Activated CD8-positive, alpha-beta T cell treated with anti-CD3 and anti-CD28 coated beads, Interleukin-2, amount 10 ng/mL, durations not matched to agents 7 days and 5 days (primary cell): ENCODE data around the gene HABP4. TPM values are rescaled to one million over a fixed set of nuclear protein-coding genes. Genes with fewer than 3 reads are reported as not detected.
A peak's percentile ranks its signal among the peaks of the same experiment; 100 is the strongest.

Experiments used
- ATAC-seq: fragments of 150-1000 bp; cut with Tn5 transposase; one replicate; pipeline ENCODE4 v1.10.0; 2021; ENCODE audit warnings: moderate library complexity
- CTCF ChIA-PET: fragments of 350-600 bp; sonication (Branson Sonifier 250); formaldehyde crosslinking; loops from one replicate; lab custom pipeline; 2021; ENCODE audit warnings: antibody characterized with exemption; lab: Charles Lee
- POLR2A ChIA-PET: fragments of 350-600 bp; sonication (Branson Sonifier 250); formaldehyde crosslinking; loops from one replicate; lab custom pipeline; 2021; ENCODE audit warnings: antibody characterized with exemption; lab: Charles Lee
- DNase-seq: peaks from one replicate; pipeline ENCODE4 v3.0.0-alpha.2; 2020
- H3K27ac Mint-ChIP-seq: one replicate; pipeline ENCODE4 v1.8.0; 2021; ENCODE audit warnings: mild to moderate bottlenecking, mixed read lengths
- H3K27me3 Mint-ChIP-seq: one replicate; pipeline ENCODE4 v1.8.0; 2021; ENCODE audit warnings: low read depth, mixed read lengths
- H3K36me3 Mint-ChIP-seq: one replicate; pipeline ENCODE4 v1.8.0; 2021; ENCODE audit warnings: low read depth, mixed read lengths
- H3K4me1 Mint-ChIP-seq: one replicate; pipeline ENCODE4 v1.8.0; 2021; ENCODE audit warnings: low read depth, mixed read lengths
- H3K4me3 Mint-ChIP-seq: one replicate; pipeline ENCODE4 v1.8.0; 2021; ENCODE audit warnings: mild to moderate bottlenecking, mixed read lengths
- H3K9me3 Mint-ChIP-seq: one replicate; pipeline ENCODE4 v1.8.0; 2022; ENCODE audit warnings: mixed read lengths; ENCODE audit not compliant: insufficient read depth
- total RNA-seq, 2 experiments: library from RNA; stranded (reverse); gene quantifications; one replicate each; pipeline ENCODE4 v1.2.3, GENCODE V29; 2021

The HABP4 gene
- 1 to 10 TPM; 4.1 to 5.0 TPM for total RNA-seq

GRCh38 chr9:96449845-96450612 is at the start of gene HABP4:
HABP4 (plus strand) TSS chr9:96450169; CDS start chr9:96450280, 111 bp downstream.
- peak within 1 kb of the TSS; percentile 81 for H3K4me3 Mint-ChIP-seq
- DNase-seq (peak; percentile 96), ATAC-seq (peak; percentile 98)
- H3K4me1 Mint-ChIP-seq, result peaks cover 16% of the 10 kb centered on the region
- no peaks in the 10 kb centered on the region for H3K9me3 Mint-ChIP-seq
- no peaks in the 10 kb centered on the region for H3K36me3 Mint-ChIP-seq
- H3K27ac Mint-ChIP-seq, result peak within 1 kb of the TSS; percentile 74
- H3K27me3 Mint-ChIP-seq, result peaks cover 21% of the 10 kb centered on the region
- ChIA-PET POLR2A (interaction anchor here (1.4 to 2.1 kb wide), 2 partner anchors 31 to 37 kb away, joined by 4 to 9 read pairs; partner anchors contain the start of gene ZNF367), CTCF (interaction anchor here (0.8 to 2.6 kb wide), 6 partner anchors 9 to 122 kb away, joined by 3 to 12 read pairs (median 6); no protein-coding TSS in a partner anchor)

GRCh38 chr9:96408409-96409280 is 41.3 kb upstream of the HABP4 start:
- ChIA-PET POLR2A (interaction anchor here (1.3 kb wide), 1 partner anchor 9 kb away, joined by 3 read pairs; no protein-coding TSS in a partner anchor), CTCF (interaction anchor here (1.3 to 1.6 kb wide), 2 partner anchors 10 to 14 kb away, joined by 3 to 5 read pairs; no protein-coding TSS in a partner anchor)
- Mint-ChIP-seq H3K9me3 (no peaks in the 10 kb centered on the region), H3K4me3 (no peak overlapping the region), H3K27ac (peak overlapping the region; percentile 47), H3K4me1 (peaks cover 27% of the 10 kb centered on the region), H3K27me3 (no peaks in the 10 kb centered on the region), H3K36me3 (peaks cover 41% of the 10 kb centered on the region)
- ATAC-seq (no peak), DNase-seq (no peak)

- Mint-ChIP-seq H3K4me1 (peaks cover 40% of the 10 kb centered on the region), H3K4me3 (no peak overlapping the region)
- POLR2A ChIA-PET, result interaction anchor here (0.7 kb wide), 1 partner anchor 12 kb away, joined by 4 read pairs; no protein-coding TSS in a partner anchor
Observed at GRCh38 chr9:96411129-96411838, 38.7 kb upstream of the HABP4 start.

GRCh38 chr9:96412174-96412913 is 37.6 kb upstream of the HABP4 start:
- H3K4me3 Mint-ChIP-seq, result no peak overlapping the region
- no peak for ATAC-seq
- no peak for DNase-seq
- peaks cover 43% of the 10 kb centered on the region for H3K4me1 Mint-ChIP-seq
- H3K36me3 Mint-ChIP-seq, result peaks cover 45% of the 10 kb centered on the region
- H3K27ac Mint-ChIP-seq, result peak overlapping the region; percentile 15
- H3K9me3 Mint-ChIP-seq, result no peaks in the 10 kb centered on the region
- POLR2A ChIA-PET, result no interaction called here
- CTCF ChIA-PET, result interaction anchor here (0.9 kb wide), 1 partner anchor 13 kb away, joined by 3 read pairs; no protein-coding TSS in a partner anchor
- H3K27me3 Mint-ChIP-seq, result no peaks in the 10 kb centered on the region

More at GRCh38 chr9:96411129-96411838, 38.7 kb upstream of the HABP4 start:
- DNase-seq (no peak), ATAC-seq (no peak)
- CTCF ChIA-PET, result no interaction called here
- Mint-ChIP-seq H3K36me3 (peaks cover 40% of the 10 kb centered on the region), H3K9me3 (no peaks in the 10 kb centered on the region), H3K27me3 (no peaks in the 10 kb centered on the region), H3K27ac (peak overlapping the region; percentile 55)

GRCh38 chr9:96413302-96414221 is 36.4 kb upstream of the HABP4 start:
- Mint-ChIP-seq H3K4me1 (peaks cover 41% of the 10 kb centered on the region), H3K4me3 (peak overlapping the region; percentile 64), H3K27me3 (no peaks in the 10 kb centered on the region), H3K36me3 (peaks cover 37% of the 10 kb centered on the region), H3K27ac (peak overlapping the region; percentile 83), H3K9me3 (no peaks in the 10 kb centered on the region)
- no peak for DNase-seq
- POLR2A ChIA-PET, result interaction anchor here (0.7 to 1.0 kb wide), 2 partner anchors 23 to 36 kb away, joined by 3 to 4 read pairs; partner anchors contain the start of gene HABP4
- no peak for ATAC-seq
- CTCF ChIA-PET, result interaction anchor here (0.9 kb wide), 1 partner anchor 14 kb away, joined by 3 read pairs; no protein-coding TSS in a partner anchor

- H3K27me3 Mint-ChIP-seq, result no peaks in the 10 kb centered on the region
- DNase-seq (peak; percentile 93), ATAC-seq (peak; percentile 7)
- CTCF ChIA-PET, result interaction anchor here (0.8 to 0.9 kb wide), 3 partner anchors 16 to 25 kb away, joined by 3 to 4 read pairs (median 3); no protein-coding TSS in a partner anchor
- H3K27ac Mint-ChIP-seq, result peak overlapping the region; percentile 95
- H3K36me3 Mint-ChIP-seq, result peaks cover 19% of the 10 kb centered on the region
- POLR2A ChIA-PET, result interaction anchor here (0.6 to 1.5 kb wide), 8 partner anchors 15 to 238 kb away, joined by 3 to 10 read pairs (median 3); partner anchors contain the start of gene SLC35D2
- H3K4me3 Mint-ChIP-seq, result peak overlapping the region; percentile 95
- H3K9me3 Mint-ChIP-seq, result no peaks in the 10 kb centered on the region
- H3K4me1 Mint-ChIP-seq, result peaks cover 48% of the 10 kb centered on the region
Observed at GRCh38 chr9:96417051-96417586, 32.9 kb upstream of the HABP4 start.

GRCh38 chr9:96417661-96418082 is 32.3 kb upstream of the HABP4 start:
- peaks cover 48% of the 10 kb centered on the region for H3K4me1 Mint-ChIP-seq
- peak overlapping the region; percentile 85 for H3K4me3 Mint-ChIP-seq
- CTCF ChIA-PET, result no interaction called here
- H3K27me3 Mint-ChIP-seq, result no peaks in the 10 kb centered on the region
- H3K27ac Mint-ChIP-seq, result peak overlapping the region; percentile 96
- POLR2A ChIA-PET, result interaction anchor here (0.9 to 2.5 kb wide), 2 partner anchors 19 to 32 kb away, joined by 3 to 9 read pairs; partner anchors contain the start of gene HABP4
- ATAC-seq (no peak), DNase-seq (peak; percentile 40)
- peaks cover 18% of the 10 kb centered on the region for H3K36me3 Mint-ChIP-seq
- no peaks in the 10 kb centered on the region for H3K9me3 Mint-ChIP-seq

GRCh38 chr9:96418083-96418919 is 31.7 kb upstream of the HABP4 start, which contains the start of gene ZNF367:
ZNF367 (minus strand) TSS chr9:96418370; CDS start chr9:96418032, 338 bp downstream.
- POLR2A ChIA-PET, result interaction anchor here (0.9 to 2.5 kb wide), 2 partner anchors 20 to 32 kb away, joined by 3 to 9 read pairs; partner anchors contain the start of gene HABP4
- Mint-ChIP-seq H3K27ac (peak within 1 kb of the TSS; percentile 96), H3K27me3 (no peaks in the 10 kb centered on the region), H3K4me1 (peaks cover 44% of the 10 kb centered on the region), H3K9me3 (no peaks in the 10 kb centered on the region), H3K36me3 (peaks cover 18% of the 10 kb centered on the region), H3K4me3 (peak within 1 kb of the TSS; percentile 95)
- ATAC-seq (peak; percentile 86), DNase-seq (peak; percentile 97)
- CTCF ChIA-PET, result no interaction called here
